Neural cell (in vitro differentiated cells): ENCODE data around the gene MSI2. TPM values are rescaled to one million over a fixed set of nuclear protein-coding genes. Genes with fewer than 3 reads are reported as not detected.

Experiments used
- H2AFZ ChIP-seq: fragments of 200-600, 300-800 bp; sonication (generic), shearing (Covaris generic); 2 replicates; pipeline ENCODE4 v1.6.0; 2014; ENCODE audit warnings: low read depth, mild to moderate bottlenecking, antibody characterized with exemption, low read length, moderate library complexity
- H3F3A ChIP-seq: fragments of 200-600 bp; shearing (Covaris generic); 2 replicates; pipeline ENCODE4 v1.6.1; 2016; ENCODE audit warnings: mild to moderate bottlenecking, moderate library complexity, mixed read lengths, antibody characterized with exemption, low read length; ENCODE audit not compliant: insufficient read depth, poor library complexity, severe bottlenecking
- H3K27ac ChIP-seq: fragments of 200-600, 300-800 bp; sonication (generic), shearing (Covaris generic); 2 replicates; pipeline ENCODE4 v1.5.1; 2014; ENCODE audit warnings: mild to moderate bottlenecking, low read length, moderate library complexity
- H3K27me3 ChIP-seq: fragments of 300-800, 200-600 bp; sonication (generic), shearing (Covaris generic); 2 replicates; pipeline ENCODE4 v1.6.0; 2014; ENCODE audit warnings: mild to moderate bottlenecking, low read depth, low read length, moderate library complexity; ENCODE audit not compliant: insufficient read depth
- H3K36me3 ChIP-seq: fragments of 300-800, 200-600 bp; sonication (generic), shearing (Covaris generic); 2 replicates; pipeline ENCODE4 v1.5.1; 2014; ENCODE audit warnings: mild to moderate bottlenecking, antibody characterized with exemption, low read length, moderate library complexity; ENCODE audit not compliant: insufficient read depth
- H3K4me2 ChIP-seq: fragments of 300-800, 200-600 bp; sonication (generic), shearing (Covaris generic); 2 replicates; pipeline ENCODE4 v1.6.0; 2014; ENCODE audit warnings: mild to moderate bottlenecking, low read length
- H3K4me3 ChIP-seq: fragments of 300-800, 200-600 bp; sonication (generic), shearing (Covaris generic); 2 replicates; pipeline ENCODE4 v1.5.1; 2014; ENCODE audit warnings: mild to moderate bottlenecking, low read length, moderate library complexity
- H3K79me2 ChIP-seq: fragments of 200-600 bp; shearing (Covaris generic); replicated peaks from 2 replicates; pipeline ENCODE4 v1.6.0; 2014; ENCODE audit warnings: mild to moderate bottlenecking, low read length, moderate library complexity; ENCODE audit not compliant: insufficient read depth
- H3K9ac ChIP-seq: fragments of 300-800, 200-600 bp; sonication (generic), shearing (Covaris generic); 2 replicates; pipeline ENCODE4 v1.6.1; 2016; ENCODE audit warnings: mild to moderate bottlenecking, low read length, mixed read lengths
- H3K9me2 ChIP-seq: fragments of 200-600 bp; shearing (Covaris generic); 2 replicates; pipeline ENCODE4 v1.6.1; 2016; ENCODE audit warnings: mild to moderate bottlenecking, low read length, mixed read lengths; ENCODE audit not compliant: insufficient read depth
- H3K9me3 ChIP-seq: fragments of 200-600, 300-800 bp; sonication (generic), shearing (Covaris generic); 2 replicates; pipeline ENCODE4 v1.6.1; 2016; ENCODE audit warnings: mild to moderate bottlenecking, mixed run types, low read length, moderate library complexity, mixed read lengths
- H4K20me1 ChIP-seq: fragments of 200-600 bp; shearing (Covaris generic); 2 replicates; pipeline ENCODE4 v1.6.1; 2016; ENCODE audit warnings: mild to moderate bottlenecking, mixed run types; ENCODE audit not compliant: insufficient read depth
- EP300 ChIP-seq: fragments of 450-650 bp; conservative IDR thresholded peaks from 2 replicates; pipeline ENCODE4 v1.6.1; 2014; ENCODE audit warnings: antibody characterized with exemption, mild to moderate bottlenecking, moderate library complexity; ENCODE audit not compliant: poor library complexity, severe bottlenecking
- EZH2 ChIP-seq: fragments of 200-600, 300-800 bp; shearing (Covaris generic), sonication (generic); IDR thresholded peaks from 2 replicates; pipeline ENCODE4 v1.6.1; 2014; ENCODE audit warnings: antibody characterized with exemption, low read length, borderline replicate concordance, mild to moderate bottlenecking; ENCODE audit not compliant: insufficient read depth, poor library complexity, severe bottlenecking
- MXI1 ChIP-seq: fragments of 450-650 bp; conservative IDR thresholded peaks from 2 replicates; pipeline ENCODE4 v1.6.1; 2014; ENCODE audit warnings: antibody characterized with exemption, mild to moderate bottlenecking; ENCODE audit not compliant: poor library complexity, severe bottlenecking
- POLR2AphosphoS5 ChIP-seq: IDR thresholded peaks from 2 replicates; pipeline ENCODE4 v1.6.1; 2012
- RAD21 ChIP-seq: fragments of 450-650 bp; conservative IDR thresholded peaks from 2 replicates; pipeline ENCODE4 v1.6.1; 2014; ENCODE audit warnings: antibody characterized with exemption, mild to moderate bottlenecking, moderate library complexity
- SMC3 ChIP-seq: fragments of 450-650 bp; conservative IDR thresholded peaks from 2 replicates; pipeline ENCODE4 v1.6.1; 2014; ENCODE audit warnings: antibody characterized with exemption, mild to moderate bottlenecking, moderate library complexity; ENCODE audit not compliant: poor library complexity
- TAF1 ChIP-seq: IDR thresholded peaks from 2 replicates; pipeline ENCODE4 v1.6.1; 2012; ENCODE audit warnings: low read depth
- polyA plus RNA-seq: library from polyadenylated mRNA; depleted of rRNA; stranded (reverse); fragments of >200 nt; gene quantifications from 2 replicates; pipeline ENCODE4 v1.2.3, GENCODE V29; 2014
- TF ChIP-seq, protein P1 (sequence below): fragments of 450-650 bp; IDR thresholded peaks from 2 replicates; pipeline ENCODE4 v1.5.1; 2014; ENCODE audit warnings: antibody characterized with exemption, mild to moderate bottlenecking, moderate library complexity; ENCODE audit not compliant: poor library complexity, severe bottlenecking
- TF ChIP-seq, protein P2 (sequence below): IDR thresholded peaks from 2 replicates; pipeline ENCODE4 v1.6.1; 2012; ENCODE audit warnings: borderline replicate concordance

The MSI2 gene
- polyA plus RNA-seq, 1 donor from 2014 or later: 61.4 TPM

DNA sequence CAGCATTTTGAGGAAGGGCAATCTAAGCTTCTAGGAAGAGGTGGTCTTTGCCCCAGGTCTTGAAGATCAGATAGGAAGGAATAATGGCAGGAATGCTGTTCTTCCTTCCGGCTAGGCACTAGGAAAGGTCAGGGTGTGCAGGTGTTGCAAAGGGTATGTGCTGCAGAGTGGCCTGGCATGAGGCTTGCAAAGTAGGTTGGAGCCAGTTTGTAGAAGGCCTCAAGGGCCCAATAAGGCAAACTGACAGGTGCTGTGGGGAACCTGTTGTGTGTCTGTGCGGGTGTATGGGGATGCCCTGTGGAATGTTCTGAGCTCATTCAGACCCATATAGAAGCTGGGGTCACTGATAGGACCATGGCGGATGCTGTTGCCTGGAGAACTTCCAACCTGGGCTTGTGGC, 12.7 kb downstream of the MSI2 start:
- Histone ChIP-seq H3K4me2 (no peak overlapping the region), H4K20me1 (no peaks in the 10 kb centered on the region), H3K27ac (peak overlapping the region; percentile 91), H3K9me3 (no peaks in the 10 kb centered on the region), H3K79me2 (peaks cover 59% of the 10 kb centered on the region), H3K9ac (no peak overlapping the region), H3K9me2 (no peaks in the 10 kb centered on the region), H2AFZ (no peak overlapping the region), H3K4me3 (peak overlapping the region; percentile 16), H3K27me3 (no peaks in the 10 kb centered on the region), H3K36me3 (peaks cover 18% of the 10 kb centered on the region), H3F3A (no peaks in the 10 kb centered on the region)
- TF ChIP-seq, protein P1, sequence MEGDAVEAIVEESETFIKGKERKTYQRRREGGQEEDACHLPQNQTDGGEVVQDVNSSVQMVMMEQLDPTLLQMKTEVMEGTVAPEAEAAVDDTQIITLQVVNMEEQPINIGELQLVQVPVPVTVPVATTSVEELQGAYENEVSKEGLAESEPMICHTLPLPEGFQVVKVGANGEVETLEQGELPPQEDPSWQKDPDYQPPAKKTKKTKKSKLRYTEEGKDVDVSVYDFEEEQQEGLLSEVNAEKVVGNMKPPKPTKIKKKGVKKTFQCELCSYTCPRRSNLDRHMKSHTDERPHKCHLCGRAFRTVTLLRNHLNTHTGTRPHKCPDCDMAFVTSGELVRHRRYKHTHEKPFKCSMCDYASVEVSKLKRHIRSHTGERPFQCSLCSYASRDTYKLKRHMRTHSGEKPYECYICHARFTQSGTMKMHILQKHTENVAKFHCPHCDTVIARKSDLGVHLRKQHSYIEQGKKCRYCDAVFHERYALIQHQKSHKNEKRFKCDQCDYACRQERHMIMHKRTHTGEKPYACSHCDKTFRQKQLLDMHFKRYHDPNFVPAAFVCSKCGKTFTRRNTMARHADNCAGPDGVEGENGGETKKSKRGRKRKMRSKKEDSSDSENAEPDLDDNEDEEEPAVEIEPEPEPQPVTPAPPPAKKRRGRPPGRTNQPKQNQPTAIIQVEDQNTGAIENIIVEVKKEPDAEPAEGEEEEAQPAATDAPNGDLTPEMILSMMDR: no peak
- TF ChIP-seq TAF1: no peak
- TF ChIP-seq, protein P2, sequence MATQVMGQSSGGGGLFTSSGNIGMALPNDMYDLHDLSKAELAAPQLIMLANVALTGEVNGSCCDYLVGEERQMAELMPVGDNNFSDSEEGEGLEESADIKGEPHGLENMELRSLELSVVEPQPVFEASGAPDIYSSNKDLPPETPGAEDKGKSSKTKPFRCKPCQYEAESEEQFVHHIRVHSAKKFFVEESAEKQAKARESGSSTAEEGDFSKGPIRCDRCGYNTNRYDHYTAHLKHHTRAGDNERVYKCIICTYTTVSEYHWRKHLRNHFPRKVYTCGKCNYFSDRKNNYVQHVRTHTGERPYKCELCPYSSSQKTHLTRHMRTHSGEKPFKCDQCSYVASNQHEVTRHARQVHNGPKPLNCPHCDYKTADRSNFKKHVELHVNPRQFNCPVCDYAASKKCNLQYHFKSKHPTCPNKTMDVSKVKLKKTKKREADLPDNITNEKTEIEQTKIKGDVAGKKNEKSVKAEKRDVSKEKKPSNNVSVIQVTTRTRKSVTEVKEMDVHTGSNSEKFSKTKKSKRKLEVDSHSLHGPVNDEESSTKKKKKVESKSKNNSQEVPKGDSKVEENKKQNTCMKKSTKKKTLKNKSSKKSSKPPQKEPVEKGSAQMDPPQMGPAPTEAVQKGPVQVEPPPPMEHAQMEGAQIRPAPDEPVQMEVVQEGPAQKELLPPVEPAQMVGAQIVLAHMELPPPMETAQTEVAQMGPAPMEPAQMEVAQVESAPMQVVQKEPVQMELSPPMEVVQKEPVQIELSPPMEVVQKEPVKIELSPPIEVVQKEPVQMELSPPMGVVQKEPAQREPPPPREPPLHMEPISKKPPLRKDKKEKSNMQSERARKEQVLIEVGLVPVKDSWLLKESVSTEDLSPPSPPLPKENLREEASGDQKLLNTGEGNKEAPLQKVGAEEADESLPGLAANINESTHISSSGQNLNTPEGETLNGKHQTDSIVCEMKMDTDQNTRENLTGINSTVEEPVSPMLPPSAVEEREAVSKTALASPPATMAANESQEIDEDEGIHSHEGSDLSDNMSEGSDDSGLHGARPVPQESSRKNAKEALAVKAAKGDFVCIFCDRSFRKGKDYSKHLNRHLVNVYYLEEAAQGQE: no peak
- TF ChIP-seq EZH2: no peak
- no peak for TF ChIP-seq SMC3
- TF ChIP-seq EP300: no peak
- no peak for TF ChIP-seq MXI1
- TF ChIP-seq RAD21: no peak
- TF ChIP-seq POLR2AphosphoS5: no peak

DNA sequence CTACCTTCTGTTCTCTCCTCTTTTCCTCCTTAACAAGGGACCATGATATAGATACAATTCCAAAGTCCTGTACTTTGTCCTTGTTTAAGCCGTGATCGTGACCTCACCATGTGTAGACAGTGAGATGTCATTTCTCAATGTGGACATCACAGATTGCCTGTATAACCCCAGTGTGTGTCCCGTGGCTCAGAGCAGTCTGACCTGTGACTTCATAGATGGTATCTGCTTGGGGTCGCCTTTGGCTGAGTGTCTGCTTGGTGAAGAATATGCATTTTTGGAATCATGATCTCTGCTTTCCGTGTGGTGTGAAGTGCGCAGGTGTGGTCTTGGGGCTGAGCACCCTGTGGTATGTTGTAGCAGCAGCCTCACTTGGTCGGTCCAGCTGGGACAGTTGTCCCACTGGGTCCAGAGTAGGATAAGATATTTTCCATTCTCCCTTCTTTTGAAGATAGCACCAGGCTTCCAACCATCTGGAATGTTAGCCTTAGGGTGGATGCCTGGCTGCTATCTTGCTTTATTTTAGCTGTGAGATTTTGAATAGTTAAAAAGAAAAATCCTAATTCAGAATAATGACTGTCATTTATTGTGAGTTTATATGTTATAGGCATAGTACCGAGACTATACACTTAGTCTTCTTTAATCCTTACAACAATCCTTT, 13.4 kb downstream of the MSI2 start:
- H3K27me3 ChIP-seq: no peaks in the 10 kb centered on the region
- peaks cover 18% of the 10 kb centered on the region for H3K36me3 ChIP-seq
- H3K9me2 ChIP-seq: no peaks in the 10 kb centered on the region
- no peak for TF ChIP-seq EZH2
- no peak for TF ChIP-seq RAD21
- no peak for TF ChIP-seq MXI1
- no peak for TF ChIP-seq TAF1
- TF ChIP-seq SMC3: no peak
- TF ChIP-seq, protein P1: no peak
- no peak for TF ChIP-seq EP300
- TF ChIP-seq, protein P2: no peak
- no peak for TF ChIP-seq POLR2AphosphoS5
- H3K4me2 ChIP-seq: peak overlapping the region; percentile 38
- H3K27ac ChIP-seq: peak overlapping the region; percentile 91
- peak overlapping the region; percentile 60 for H3K9ac ChIP-seq
- peaks cover 56% of the 10 kb centered on the region for H3K79me2 ChIP-seq
- no peaks in the 10 kb centered on the region for H4K20me1 ChIP-seq
- no peaks in the 10 kb centered on the region for H3F3A ChIP-seq
- H2AFZ ChIP-seq: no peak overlapping the region
- H3K4me3 ChIP-seq: peak overlapping the region; percentile 54
- H3K9me3 ChIP-seq: no peaks in the 10 kb centered on the region
